PFSK-1 (cell line): ENCODE results near the gene SLC22A14.

Experiments used
- FOXP2 ChIP-seq: optimal IDR thresholded peaks from 2 replicates; pipeline ENCODE3; 2011; ENCODE audit warnings: borderline replicate concordance, control low read depth, inconsistent platforms; ENCODE audit not compliant: insufficient read depth; ENCODE audit errors: extremely low read length, extremely low read depth
- POLR2AphosphoS5 ChIP-seq: IDR thresholded peaks from 2 replicates; pipeline ENCODE4 v1.6.1; 2012; ENCODE audit warnings: low read depth, mild to moderate bottlenecking, control low read depth, low read length, moderate library complexity
- SIN3A ChIP-seq: IDR thresholded peaks from 2 replicates; pipeline ENCODE4 v1.6.1; 2012; ENCODE audit warnings: mild to moderate bottlenecking, low read length, moderate library complexity, borderline replicate concordance; ENCODE audit not compliant: insufficient read depth
- TAF1 ChIP-seq: IDR thresholded peaks from 2 replicates; pipeline ENCODE4 v1.6.1; 2012; ENCODE audit warnings: low read length, control low read depth, borderline replicate concordance; ENCODE audit not compliant: insufficient read depth
- TF ChIP-seq, protein P1 (sequence below), 2 experiments: IDR thresholded peaks; 2 replicates each; pipeline versions ENCODE4 v1.6.1 to v1.8.0; 2011 to 2012; ENCODE audit warnings: low read depth in 2 of 2, low read length in 2 of 2, control low read depth in 1 of 2, inconsistent platforms in 1 of 2, mild to moderate bottlenecking in 1 of 2, moderate library complexity in 1 of 2; ENCODE audit not compliant: insufficient read depth in 1 of 2

SLC22A14 gene

DNA sequence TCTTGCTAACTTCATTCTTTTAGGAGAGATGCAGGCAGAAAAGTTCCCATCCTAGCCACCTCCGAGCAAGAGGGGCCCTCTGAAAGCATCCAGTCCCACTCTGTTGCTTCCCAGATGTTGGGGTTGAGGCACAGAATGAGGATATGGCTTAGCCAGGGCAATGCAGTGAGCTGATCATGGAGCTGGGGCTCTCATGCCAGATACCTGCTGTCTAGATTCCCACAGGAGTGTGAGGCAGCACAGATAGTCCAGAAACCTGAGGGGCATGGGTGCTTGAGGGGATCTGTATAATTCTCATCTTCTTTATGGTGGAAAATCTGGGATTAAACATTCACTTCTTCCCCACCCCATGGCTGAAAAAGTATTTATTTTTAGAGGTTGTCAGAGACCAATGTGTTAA, 15.3 kb upstream of the SLC22A14 start:
- TF ChIP-seq TAF1 = no peak
- no peak for TF ChIP-seq POLR2AphosphoS5
- TF ChIP-seq SIN3A = no peak
- no peak for TF ChIP-seq FOXP2
- TF ChIP-seq, protein P1, sequence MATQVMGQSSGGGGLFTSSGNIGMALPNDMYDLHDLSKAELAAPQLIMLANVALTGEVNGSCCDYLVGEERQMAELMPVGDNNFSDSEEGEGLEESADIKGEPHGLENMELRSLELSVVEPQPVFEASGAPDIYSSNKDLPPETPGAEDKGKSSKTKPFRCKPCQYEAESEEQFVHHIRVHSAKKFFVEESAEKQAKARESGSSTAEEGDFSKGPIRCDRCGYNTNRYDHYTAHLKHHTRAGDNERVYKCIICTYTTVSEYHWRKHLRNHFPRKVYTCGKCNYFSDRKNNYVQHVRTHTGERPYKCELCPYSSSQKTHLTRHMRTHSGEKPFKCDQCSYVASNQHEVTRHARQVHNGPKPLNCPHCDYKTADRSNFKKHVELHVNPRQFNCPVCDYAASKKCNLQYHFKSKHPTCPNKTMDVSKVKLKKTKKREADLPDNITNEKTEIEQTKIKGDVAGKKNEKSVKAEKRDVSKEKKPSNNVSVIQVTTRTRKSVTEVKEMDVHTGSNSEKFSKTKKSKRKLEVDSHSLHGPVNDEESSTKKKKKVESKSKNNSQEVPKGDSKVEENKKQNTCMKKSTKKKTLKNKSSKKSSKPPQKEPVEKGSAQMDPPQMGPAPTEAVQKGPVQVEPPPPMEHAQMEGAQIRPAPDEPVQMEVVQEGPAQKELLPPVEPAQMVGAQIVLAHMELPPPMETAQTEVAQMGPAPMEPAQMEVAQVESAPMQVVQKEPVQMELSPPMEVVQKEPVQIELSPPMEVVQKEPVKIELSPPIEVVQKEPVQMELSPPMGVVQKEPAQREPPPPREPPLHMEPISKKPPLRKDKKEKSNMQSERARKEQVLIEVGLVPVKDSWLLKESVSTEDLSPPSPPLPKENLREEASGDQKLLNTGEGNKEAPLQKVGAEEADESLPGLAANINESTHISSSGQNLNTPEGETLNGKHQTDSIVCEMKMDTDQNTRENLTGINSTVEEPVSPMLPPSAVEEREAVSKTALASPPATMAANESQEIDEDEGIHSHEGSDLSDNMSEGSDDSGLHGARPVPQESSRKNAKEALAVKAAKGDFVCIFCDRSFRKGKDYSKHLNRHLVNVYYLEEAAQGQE (IDR thresholded peaks at IDR 0.05; ENCODE audit: insufficient read depth in 1 of 2, low read depth in 2 of 2, low read length in 2 of 2) = no peak

DNA sequence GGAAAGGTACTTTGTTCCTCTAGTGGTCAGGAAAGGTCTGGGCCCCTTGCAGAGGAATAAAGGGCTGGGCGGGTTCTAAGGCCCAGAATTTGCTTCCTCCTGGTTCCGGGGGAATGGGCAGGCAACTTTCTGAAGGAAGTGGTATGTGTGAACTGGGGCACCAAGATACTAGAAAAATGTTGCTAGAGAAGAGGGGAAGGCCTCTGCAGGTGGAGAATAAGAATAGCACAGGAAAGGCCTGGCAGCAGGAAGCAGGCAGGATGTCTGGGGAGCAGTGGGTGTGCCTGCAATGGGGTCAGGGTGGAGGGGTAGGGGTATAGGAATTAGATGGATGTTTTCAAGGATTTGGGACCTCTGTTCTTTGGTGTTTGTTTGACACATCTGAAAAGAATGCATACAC, 14.4 kb upstream of the SLC22A14 start:
- TF ChIP-seq POLR2AphosphoS5 = no peak
- TF ChIP-seq, protein P1 (IDR thresholded peaks at IDR 0.05; ENCODE audit: insufficient read depth in 1 of 2, low read depth in 2 of 2, low read length in 2 of 2) = no peak
- no peak for TF ChIP-seq TAF1

DNA sequence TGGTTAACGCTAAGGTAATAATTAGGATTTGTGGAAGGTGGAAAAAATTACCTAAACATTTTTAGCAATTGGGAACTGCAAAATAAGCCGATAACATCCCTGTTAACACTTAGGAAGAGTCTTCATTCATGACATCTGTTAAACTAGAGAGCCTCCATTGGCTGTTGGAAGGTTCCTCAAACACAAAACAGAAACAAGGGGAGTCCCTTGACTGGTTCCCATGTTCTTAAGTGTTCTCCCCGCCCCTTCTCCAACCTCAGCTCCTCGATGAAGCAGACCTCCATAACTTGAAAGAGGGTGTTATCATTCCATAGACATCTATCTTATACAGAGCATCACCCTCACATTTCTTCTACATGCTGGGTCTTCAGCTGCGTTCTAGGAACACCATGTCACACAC, 14.0 kb upstream of the SLC22A14 start:
- TF ChIP-seq FOXP2 (no peak), TAF1 (no peak), SIN3A (no peak), POLR2AphosphoS5 (no peak)
- TF ChIP-seq, protein P1 (IDR thresholded peaks at IDR 0.05; ENCODE audit: insufficient read depth in 1 of 2, low read depth in 2 of 2, low read length in 2 of 2) = no peak

DNA sequence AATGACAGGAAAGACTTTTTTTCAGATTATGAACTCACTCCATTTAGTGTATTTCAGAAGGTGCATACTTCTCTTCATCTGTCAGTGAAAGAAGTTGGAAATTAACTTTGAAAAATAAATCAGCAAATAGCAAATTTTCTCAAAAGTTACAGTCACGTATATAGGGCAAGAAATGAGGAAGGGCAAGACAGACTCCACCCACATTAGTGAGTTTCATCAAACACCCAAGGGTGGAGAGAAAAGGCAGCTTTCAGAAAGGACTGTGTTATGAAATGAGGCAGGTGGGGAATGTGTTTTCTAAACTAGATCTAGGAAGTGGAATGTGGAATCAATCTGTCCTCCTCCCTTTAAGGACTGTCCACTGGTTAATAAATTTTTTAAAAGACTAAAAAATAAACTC, 13.6 kb upstream of the SLC22A14 start:
- TF ChIP-seq TAF1 = no peak
- TF ChIP-seq, protein P1 (IDR thresholded peaks at IDR 0.05; ENCODE audit: insufficient read depth in 1 of 2, low read depth in 2 of 2, low read length in 2 of 2) = no peak
- TF ChIP-seq FOXP2 = no peak

DNA sequence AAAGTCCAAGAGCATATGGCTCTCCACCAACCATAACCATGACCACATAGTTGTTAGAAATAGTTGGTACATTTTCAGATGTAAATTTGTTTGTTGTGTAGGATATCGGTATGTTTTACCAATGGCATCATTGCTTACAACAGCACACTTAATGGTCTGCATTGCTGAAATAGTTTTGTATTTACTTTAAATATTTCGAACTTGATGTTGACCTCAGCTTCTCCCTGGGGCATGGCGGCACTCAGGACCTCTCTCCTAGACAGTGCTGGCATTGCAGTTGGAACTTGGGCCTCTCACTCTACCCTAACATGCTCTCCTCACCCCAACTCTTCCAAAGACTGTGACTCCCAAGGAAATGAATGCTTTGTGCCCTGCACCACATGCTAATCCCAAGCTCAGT, 11.5 kb upstream of the SLC22A14 start:
- TF ChIP-seq POLR2AphosphoS5 (no peak), TAF1 (no peak), SIN3A (no peak), FOXP2 (no peak)
- TF ChIP-seq, protein P1 (IDR thresholded peaks at IDR 0.05; ENCODE audit: insufficient read depth in 1 of 2, low read depth in 2 of 2, low read length in 2 of 2) = no peak
